ENCODE data around the gene CCDC88C. TPM values are rescaled to one million over a fixed set of nuclear protein-coding genes. Genes with fewer than 3 reads are reported as not detected.

Gene CCDC88C
- total and polyA plus RNA-seq, 2 donors, result 14.6 to 19.7 TPM

DNA sequence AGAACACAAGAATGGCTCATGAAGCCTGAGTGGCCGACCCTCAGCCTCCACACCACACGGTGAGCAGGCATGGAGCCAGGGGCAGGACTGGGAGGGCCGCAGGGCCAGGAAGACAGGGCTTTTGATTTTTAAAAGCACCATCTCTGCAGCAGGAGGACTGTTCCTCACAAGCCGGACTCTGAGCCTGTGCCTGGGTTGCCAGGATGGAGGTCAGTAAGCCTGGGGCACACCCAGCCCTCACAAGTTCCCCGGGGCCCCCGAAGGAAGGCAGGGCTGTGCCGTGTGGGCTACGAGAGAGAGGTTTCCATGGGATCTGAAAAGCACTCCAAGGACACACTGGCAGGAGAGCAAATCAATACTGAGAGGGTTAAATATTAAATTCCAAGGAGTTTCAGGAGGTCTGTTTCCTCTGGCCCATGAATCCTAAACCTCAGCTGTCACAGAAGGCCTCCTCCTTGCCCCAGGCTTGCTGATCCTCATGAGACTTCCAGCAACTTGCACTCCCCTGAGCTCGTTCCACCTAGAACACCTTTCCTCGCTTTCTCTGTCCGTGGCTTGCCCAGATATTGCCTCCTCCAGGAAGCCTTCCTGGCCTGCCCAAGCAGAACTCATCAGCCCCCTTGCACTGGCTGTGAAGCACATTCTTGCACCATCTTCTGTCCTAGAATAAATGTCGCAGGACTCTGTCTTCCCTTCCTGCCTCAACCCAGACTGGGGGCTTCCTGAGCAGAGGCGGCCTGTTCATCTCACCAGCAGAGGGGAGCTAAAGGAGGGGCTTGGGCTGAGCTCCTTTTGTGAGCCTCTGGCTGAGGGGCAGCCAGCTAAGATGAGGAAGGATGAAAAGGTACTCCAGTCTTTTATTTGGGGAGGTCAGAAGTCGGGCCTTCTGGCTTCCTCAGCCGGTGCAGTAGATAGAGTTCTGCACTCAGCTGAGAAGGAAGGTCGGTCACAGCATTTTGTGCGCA is 64.6 kb downstream of the CCDC88C start:
- H3K4me3 ChIP-seq (ENCODE audit: low read depth, low read length), result no peak overlapping the region
- H3K27ac ChIP-seq (ENCODE audit: low read depth), result no peak overlapping the region
- 68% methylated on average over 17 of the region's 17 CpGs for WGBS
- H3K36me3 ChIP-seq (ENCODE audit: insufficient read depth), result no peaks in the 10 kb centered on the region
- H3K4me1 ChIP-seq (ENCODE audit: insufficient read depth), result no peaks in the 10 kb centered on the region
- no peak for DNase-seq (ENCODE audit: extremely low spot score)

DNA sequence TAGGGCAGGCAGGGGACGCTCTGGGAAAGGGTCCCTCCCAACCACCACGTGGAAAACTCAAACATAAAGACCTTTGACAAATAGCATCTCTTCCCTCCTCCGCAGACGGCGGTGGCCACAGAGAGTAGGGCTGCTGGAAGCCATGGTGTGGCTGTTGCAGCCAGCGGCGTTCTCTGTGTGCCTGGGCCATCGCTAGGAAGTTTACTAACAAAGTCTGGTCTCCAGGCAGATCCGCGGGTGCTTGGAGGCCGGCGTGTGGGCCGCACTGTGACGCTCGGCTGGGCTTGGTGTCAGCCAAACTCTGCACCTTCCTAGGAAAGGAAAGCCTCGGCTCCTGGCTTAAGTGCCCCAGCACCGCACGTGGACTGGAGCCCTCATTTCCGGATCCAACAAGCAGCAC is 65.6 kb downstream of the CCDC88C start:
- Histone ChIP-seq H3K4me1 (ENCODE audit: insufficient read depth) (no peaks in the 10 kb centered on the region), H3K4me3 (ENCODE audit: low read depth, low read length) (no peak overlapping the region), H3K27ac (ENCODE audit: low read depth) (no peak overlapping the region), H3K36me3 (ENCODE audit: insufficient read depth) (no peaks in the 10 kb centered on the region)
- WGBS, result 31% methylated on average over 19 of the region's 19 CpGs
- no peak for DNase-seq (ENCODE audit: extremely low spot score)

DNA sequence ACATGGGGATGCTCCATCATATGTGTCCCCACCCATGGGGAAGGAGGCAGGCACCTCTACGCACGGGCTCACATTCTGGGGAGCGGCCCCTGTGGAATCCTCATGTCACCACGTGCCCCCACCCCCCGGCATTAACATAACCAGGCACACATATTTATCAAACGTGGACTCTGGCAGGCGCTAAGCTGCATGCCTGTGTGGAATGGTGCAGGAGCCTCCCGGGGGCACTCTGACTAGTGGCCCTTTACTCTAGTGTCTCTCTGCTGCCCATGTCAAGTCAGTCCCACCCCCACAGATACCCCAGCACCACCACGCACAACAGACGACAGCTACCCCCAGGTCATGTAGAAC is 66.1 kb downstream of the CCDC88C start:
- H3K36me3 ChIP-seq (ENCODE audit: insufficient read depth), result no peaks in the 10 kb centered on the region
- H3K27ac ChIP-seq (ENCODE audit: low read depth), result no peak overlapping the region
- no peaks in the 10 kb centered on the region for H3K4me1 ChIP-seq (ENCODE audit: insufficient read depth)
- 69% methylated on average over 10 of the region's 10 CpGs for WGBS
- no peak overlapping the region for H3K4me3 ChIP-seq (ENCODE audit: low read depth, low read length)
- DNase-seq (ENCODE audit: extremely low spot score), result no peak

DNA sequence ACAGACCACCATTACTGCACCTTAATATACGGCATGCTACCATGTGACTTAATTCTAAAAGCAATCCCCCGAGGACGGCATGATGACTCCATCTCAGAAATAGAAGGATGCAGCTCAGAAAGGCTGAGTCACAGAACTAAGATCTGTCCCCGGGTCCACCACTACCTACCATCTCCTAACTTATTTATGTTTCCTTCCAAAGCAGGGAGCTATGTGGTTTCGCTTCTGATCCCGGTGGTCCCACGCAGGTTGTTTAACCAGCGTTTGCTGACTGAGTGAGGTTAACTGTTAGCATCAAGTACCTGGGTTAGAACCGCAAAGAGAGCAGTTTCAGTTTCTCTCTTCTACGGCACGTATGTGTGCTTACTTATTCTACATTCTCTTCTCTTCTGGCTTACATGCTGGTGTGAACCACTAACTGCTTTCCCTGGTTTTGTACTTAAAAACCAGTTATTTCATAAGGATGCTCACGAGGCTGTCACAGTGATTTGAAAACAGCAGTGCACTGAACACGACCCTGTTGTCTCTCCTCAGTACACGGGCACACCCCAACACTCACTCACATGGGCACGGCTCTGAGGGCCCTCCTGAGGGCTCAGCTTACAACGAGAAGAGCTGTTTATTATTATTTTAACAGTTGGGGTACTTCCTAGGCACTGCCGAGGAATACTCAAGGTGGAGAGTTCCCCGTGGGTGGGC is 66.7 kb downstream of the CCDC88C start:
- WGBS, result 69% methylated on average over 18 of the region's 18 CpGs
- H3K4me3 ChIP-seq (ENCODE audit: low read depth, low read length), result peak overlapping the region; percentile 20
- H3K27ac ChIP-seq (ENCODE audit: low read depth), result no peak overlapping the region

DNA sequence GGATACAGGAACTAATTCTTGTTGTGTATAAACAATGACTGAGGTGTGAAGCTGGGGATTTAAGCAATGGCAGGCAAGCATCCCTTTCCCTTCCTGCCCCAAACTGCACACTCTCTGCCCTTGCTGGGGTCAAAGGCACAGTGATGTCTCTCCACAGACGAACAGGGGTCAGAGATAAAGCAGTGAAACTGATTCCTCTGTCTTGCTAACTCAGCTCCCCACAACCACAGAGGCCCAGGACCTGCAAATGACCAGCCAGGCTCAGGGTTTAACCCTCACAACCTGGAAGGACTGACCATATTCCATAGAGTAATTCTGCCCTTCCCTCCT is 67.2 kb downstream of the CCDC88C start:
- Histone ChIP-seq H3K36me3 (ENCODE audit: insufficient read depth) (no peaks in the 10 kb centered on the region), H3K4me3 (ENCODE audit: low read depth, low read length) (no peak overlapping the region), H3K4me1 (ENCODE audit: insufficient read depth) (no peaks in the 10 kb centered on the region), H3K27ac (ENCODE audit: low read depth) (no peak overlapping the region)
- no peak for DNase-seq (ENCODE audit: extremely low spot score)
- WGBS, result 79% methylated on average over 1 of the region's 1 CpG

More for the DNA sequence above, 66.7 kb downstream of the CCDC88C start:
- H3K4me1 ChIP-seq (ENCODE audit: insufficient read depth), result no peaks in the 10 kb centered on the region
- H3K36me3 ChIP-seq (ENCODE audit: insufficient read depth), result no peaks in the 10 kb centered on the region
- no peak for DNase-seq (ENCODE audit: extremely low spot score)

DNA sequence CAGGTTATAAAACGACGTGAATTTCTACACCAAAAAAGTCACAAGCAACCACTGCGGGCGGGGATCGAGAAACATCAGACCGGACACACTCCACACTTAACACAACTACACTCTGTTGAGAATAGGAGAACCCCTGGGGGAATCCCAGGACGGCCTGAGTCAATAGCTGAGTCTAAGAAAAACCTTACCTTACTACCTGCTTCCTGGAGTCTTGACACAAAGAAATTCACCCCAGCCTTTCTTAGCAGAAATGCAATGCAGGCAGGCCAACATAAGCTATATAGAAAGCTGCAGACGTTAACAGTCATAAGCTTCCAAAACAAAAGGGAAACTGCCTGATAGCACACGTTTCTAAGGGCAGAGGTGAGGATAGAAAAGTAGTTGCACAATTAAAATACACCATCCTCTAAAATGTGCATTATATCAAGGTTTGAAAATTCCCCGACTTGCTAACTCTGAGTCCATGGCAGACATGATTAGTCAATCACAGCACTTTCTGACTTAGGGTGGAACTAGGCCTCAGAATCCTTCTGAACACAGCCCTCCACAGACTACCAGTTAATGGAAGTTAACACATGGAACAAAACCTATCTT is 68.0 kb downstream of the CCDC88C start:
- H3K4me3 ChIP-seq (ENCODE audit: low read depth, low read length), result no peak overlapping the region
- H3K27ac ChIP-seq (ENCODE audit: low read depth), result no peak overlapping the region
- DNase-seq (ENCODE audit: extremely low spot score), result no peak
- H3K36me3 ChIP-seq (ENCODE audit: insufficient read depth), result no peaks in the 10 kb centered on the region
- H3K4me1 ChIP-seq (ENCODE audit: insufficient read depth), result no peaks in the 10 kb centered on the region
- 77% methylated on average over 10 of the region's 10 CpGs for WGBS

DNA sequence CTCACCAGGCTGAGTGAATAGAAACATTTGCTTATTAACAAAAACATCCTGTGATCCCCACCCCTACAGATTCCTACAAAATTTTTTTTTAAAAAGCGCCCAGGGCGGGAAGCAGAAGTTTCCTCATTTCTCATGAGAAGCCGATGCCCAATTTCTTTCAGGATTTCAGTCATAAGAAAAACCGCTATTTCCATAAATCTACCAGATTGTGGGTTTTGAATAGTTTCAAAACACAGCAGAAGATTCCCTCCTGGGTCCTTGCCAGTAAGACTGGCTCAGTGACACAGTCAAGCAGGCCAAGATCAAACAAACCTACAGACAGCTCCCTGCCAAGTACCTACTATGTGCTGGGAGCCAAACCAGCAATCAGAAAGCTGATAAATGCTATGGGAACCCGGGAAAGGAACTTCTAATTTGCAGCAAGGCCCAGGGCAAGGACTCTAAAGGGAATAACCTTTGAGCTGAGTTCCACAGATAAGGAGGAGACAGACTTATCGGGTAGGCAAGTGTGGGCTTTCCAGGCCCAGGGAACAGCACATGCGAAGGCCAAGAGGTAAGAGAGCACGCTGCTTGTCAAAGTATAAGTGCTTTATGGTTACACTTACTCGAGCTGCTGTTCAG is 68.7 kb downstream of the CCDC88C start:
- Histone ChIP-seq H3K36me3 (ENCODE audit: insufficient read depth) (no peaks in the 10 kb centered on the region), H3K27ac (ENCODE audit: low read depth) (no peak overlapping the region), H3K4me3 (ENCODE audit: low read depth, low read length) (no peak overlapping the region), H3K4me1 (ENCODE audit: insufficient read depth) (no peaks in the 10 kb centered on the region)
- WGBS, result 52% methylated on average over 9 of the region's 9 CpGs
- no peak for DNase-seq (ENCODE audit: extremely low spot score)

DNA sequence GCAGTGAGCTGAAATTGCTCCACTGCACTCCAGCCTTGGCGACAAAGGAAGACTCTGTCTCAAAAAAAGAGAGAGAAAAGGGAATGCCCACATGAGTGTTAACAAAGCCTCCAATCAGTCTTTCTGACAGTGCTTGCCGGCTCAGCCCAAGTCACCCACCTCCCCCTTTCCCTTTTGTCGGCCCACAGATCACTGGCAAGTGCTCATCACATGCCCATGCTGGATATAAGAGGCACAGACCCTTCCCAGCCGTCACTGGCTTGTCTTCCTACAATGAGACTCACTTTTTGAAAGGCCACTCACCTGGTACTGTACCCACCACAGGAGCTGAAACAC is 70.8 kb downstream of the CCDC88C start:
- no peak overlapping the region for H3K4me3 ChIP-seq (ENCODE audit: low read depth, low read length)
- DNase-seq (ENCODE audit: extremely low spot score), result no peak
- WGBS, result 82% methylated on average over 4 of the region's 4 CpGs
- H3K36me3 ChIP-seq (ENCODE audit: insufficient read depth), result no peaks in the 10 kb centered on the region
- H3K4me1 ChIP-seq (ENCODE audit: insufficient read depth), result no peaks in the 10 kb centered on the region
- H3K27ac ChIP-seq (ENCODE audit: low read depth), result no peak overlapping the region

DNA sequence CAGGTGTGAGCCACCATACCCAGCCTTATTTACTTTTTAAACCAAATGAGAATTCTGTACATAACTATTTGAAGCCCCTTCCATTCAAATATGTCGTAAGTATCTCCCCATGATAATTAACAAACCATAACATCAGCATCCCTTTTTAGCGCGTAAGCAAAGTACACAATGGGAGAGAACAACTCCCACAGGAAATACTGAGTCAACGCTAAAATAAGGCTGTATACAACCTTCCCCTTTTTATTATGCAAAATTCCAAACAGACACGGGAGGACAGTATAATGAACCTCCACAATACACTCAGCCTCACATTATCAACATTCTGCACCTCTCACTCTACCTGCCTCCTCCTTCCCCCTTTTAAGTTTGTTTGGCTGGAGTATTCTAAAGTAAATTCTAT is 73.5 kb downstream of the CCDC88C start:
- DNase-seq (ENCODE audit: extremely low spot score), result no peak
- Histone ChIP-seq H3K4me3 (ENCODE audit: low read depth, low read length) (no peak overlapping the region), H3K36me3 (ENCODE audit: insufficient read depth) (no peaks in the 10 kb centered on the region), H3K27ac (ENCODE audit: low read depth) (no peak overlapping the region), H3K4me1 (ENCODE audit: insufficient read depth) (no peaks in the 10 kb centered on the region)
- 61% methylated on average over 5 of the region's 5 CpGs for WGBS

DNA sequence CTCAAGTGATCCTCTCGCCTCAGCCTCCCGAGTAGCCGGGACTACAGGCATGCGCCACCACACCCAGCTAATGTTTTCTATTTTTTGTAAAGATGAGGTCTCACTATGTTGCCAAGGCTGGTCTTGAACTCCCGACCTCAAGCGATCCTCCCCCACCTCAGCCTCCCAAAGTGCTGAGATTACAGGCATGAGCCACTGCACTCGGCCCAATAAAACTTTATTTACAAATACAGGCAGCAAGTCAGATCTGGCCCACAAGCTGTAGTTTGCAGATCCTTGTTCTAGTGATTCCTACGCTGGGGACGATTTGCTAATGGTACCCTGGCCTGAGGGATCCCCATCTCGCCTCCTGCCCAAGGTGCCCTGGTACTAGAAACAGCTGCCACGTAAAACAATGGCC is 74.6 kb downstream of the CCDC88C start:
- no peak for DNase-seq (ENCODE audit: extremely low spot score)
- Histone ChIP-seq H3K36me3 (ENCODE audit: insufficient read depth) (no peaks in the 10 kb centered on the region), H3K27ac (ENCODE audit: low read depth) (no peak overlapping the region), H3K4me1 (ENCODE audit: insufficient read depth) (no peaks in the 10 kb centered on the region), H3K4me3 (ENCODE audit: low read depth, low read length) (no peak overlapping the region)
- WGBS, result 91% methylated on average over 11 of the region's 11 CpGs

DNA sequence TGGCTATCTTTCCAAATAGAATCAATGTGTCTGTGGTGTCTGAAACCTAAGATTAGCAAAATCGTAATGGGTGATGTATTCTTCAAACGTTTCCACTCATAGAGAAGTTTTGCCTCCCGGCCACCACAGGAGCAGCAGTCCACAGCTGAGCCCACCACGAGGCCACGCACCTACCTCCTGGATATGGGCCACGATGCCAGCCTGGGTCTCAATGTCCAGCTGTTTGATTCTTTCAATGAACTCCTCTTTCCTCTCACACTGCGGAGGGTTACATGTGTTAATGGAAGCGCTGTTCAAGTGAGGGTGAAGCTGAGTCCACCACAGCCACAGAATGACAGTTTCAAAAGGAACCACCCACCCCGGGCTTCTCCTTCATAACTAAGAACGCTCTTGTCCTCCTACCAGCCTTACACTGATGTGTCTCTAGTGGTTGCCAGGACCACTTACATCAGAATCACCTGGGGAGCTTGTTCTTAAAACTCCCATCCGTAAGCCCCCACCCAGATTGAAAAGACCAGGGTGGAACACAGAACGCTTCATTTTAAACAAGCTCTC is 75.3 kb downstream of the CCDC88C start:
- Histone ChIP-seq H3K4me3 (ENCODE audit: low read depth, low read length) (no peak overlapping the region), H3K36me3 (ENCODE audit: insufficient read depth) (no peaks in the 10 kb centered on the region), H3K4me1 (ENCODE audit: insufficient read depth) (no peaks in the 10 kb centered on the region), H3K27ac (ENCODE audit: low read depth) (no peak overlapping the region)
- WGBS, result 78% methylated on average over 12 of the region's 12 CpGs
- no peak for DNase-seq (ENCODE audit: extremely low spot score)

DNA sequence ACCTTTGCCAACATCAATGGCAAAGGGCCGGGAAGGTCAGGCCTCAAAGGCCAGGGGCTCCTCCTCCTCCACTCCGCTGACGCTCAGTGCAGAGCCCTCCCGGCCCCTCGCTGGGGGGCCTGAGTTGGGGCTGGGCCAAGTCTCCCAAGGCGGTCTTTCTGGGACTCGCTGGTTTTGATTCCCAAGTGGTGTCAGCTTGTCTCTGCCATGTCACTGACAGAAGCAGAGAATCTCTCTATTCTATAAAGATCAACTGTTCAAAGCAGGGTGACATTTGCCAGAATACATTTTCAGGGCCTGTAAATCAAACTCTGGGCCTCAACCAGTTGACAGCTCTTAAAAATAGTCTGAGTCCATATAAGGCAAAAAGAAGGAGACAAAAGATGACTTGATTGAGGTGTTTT is 75.9 kb downstream of the CCDC88C start:
- Histone ChIP-seq H3K36me3 (ENCODE audit: insufficient read depth) (no peaks in the 10 kb centered on the region), H3K4me1 (ENCODE audit: insufficient read depth) (no peaks in the 10 kb centered on the region), H3K27ac (ENCODE audit: low read depth) (no peak overlapping the region), H3K4me3 (ENCODE audit: low read depth, low read length) (no peak overlapping the region)
- DNase-seq (ENCODE audit: extremely low spot score), result no peak
- WGBS, result 54% methylated on average over 7 of the region's 7 CpGs

DNA sequence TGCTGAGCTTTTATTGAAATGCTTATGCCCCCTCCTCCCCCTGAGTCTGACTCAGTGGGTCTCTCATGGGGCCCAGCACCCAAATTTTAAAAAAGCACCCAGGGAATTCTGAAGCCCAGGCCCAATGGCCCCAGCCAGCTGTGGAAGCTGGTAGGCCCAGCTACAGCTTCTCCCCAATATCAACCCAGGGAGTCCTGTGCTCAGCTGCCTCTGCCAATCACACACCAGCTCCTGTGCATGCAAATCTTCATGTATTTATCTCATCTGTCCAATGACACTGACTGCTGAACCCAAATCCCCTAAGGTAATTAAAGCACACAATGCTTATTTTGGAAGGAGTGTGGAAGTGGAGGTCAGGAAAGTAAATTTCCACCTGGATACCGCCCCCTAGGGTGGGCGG is 76.3 kb downstream of the CCDC88C start:
- H3K4me1 ChIP-seq (ENCODE audit: insufficient read depth), result no peaks in the 10 kb centered on the region
- H3K27ac ChIP-seq (ENCODE audit: low read depth), result no peak overlapping the region
- no peak for DNase-seq (ENCODE audit: extremely low spot score)
- H3K36me3 ChIP-seq (ENCODE audit: insufficient read depth), result no peaks in the 10 kb centered on the region
- no peak overlapping the region for H3K4me3 ChIP-seq (ENCODE audit: low read depth, low read length)
- WGBS, result 93% methylated on average over 2 of the region's 2 CpGs
